G401 (cell line): Measurements from ENCODE around the gene PACSIN2. TPM values are rescaled to one million over a fixed set of nuclear protein-coding genes. Genes with fewer than 3 reads are reported as not detected.
"Not testable (repeated sequence)": the region's sequence is repeated elsewhere in the genome, so short reads cannot be mapped to it uniquely, and the experiment has no call there.

Experiments used
- DNase-seq: peaks from one replicate; pipeline ENCODE4 v3.0.0-alpha.2; 2015; ENCODE audit warnings: low spot score
- in situ Hi-C: cut with HindIII; loops from 2 replicates; pipeline ENCODE4 v1.10.0; 2016; ENCODE audit warnings: low sequenced_read_pairs, mixed read lengths
- total RNA-seq: library from RNA; depleted of rRNA; stranded (reverse); fragments of >200 nt; shearing (Covaris generic); gene quantifications from 2 replicates; pipeline ENCODE4 v1.2.3, GENCODE V29; 2014; rRNA removed

PACSIN2 gene
- 58.8 and 72.5 TPM in 2 replicates for total RNA-seq

- in situ Hi-C loops, result no loop called here
- peak; percentile 99 for DNase-seq
Observed at GRCh38 chr22:43014869-43015676, at the start of gene PACSIN2. TSS of gene PACSIN2 (minus strand) at chr22:43015149. CDS start at chr22:42912080, 103,069 bp downstream.

GRCh38 chr22:43060183-43060582 lies 45.2 kb upstream of the PACSIN2 start:
- peak; percentile 14 for DNase-seq
- in situ Hi-C loops, result no loop called here

GRCh38 chr22:43057641-43058040 lies 42.7 kb upstream of the PACSIN2 start:
- no peak for DNase-seq
- in situ Hi-C loops, result no loop called here

- in situ Hi-C loops, result no loop called here
- DNase-seq, result no peak
Observed at GRCh38 chr22:43053176-43053575, 38.2 kb upstream of the PACSIN2 start.

- DNase-seq, result no peak
- in situ Hi-C loops, result no loop called here
Observed at GRCh38 chr22:43050995-43051394, 36.0 kb upstream of the PACSIN2 start.

GRCh38 chr22:43047605-43048004 lies 32.7 kb upstream of the PACSIN2 start:
- DNase-seq, result no peak
- in situ Hi-C loops, result no loop called here

GRCh38 chr22:43044290-43044712 lies 29.4 kb upstream of the PACSIN2 start:
- no peak for DNase-seq
- in situ Hi-C loops, result no loop called here

GRCh38 chr22:43042101-43042780 lies 27.3 kb upstream of the PACSIN2 start:
- DNase-seq, result peak; percentile 87
- in situ Hi-C loops, result no loop called here

- in situ Hi-C loops, result no loop called here
Observed at GRCh38 chr22:43039800-43040199, 24.9 kb upstream of the PACSIN2 start.

GRCh38 chr22:43038325-43038724 lies 23.4 kb upstream of the PACSIN2 start:
- no peak for DNase-seq
- in situ Hi-C loops, result no loop called here

More at GRCh38 chr22:43039800-43040199, 24.9 kb upstream of the PACSIN2 start:
- DNase-seq, result no peak

- in situ Hi-C loops, result no loop called here
- no peak for DNase-seq
Observed at GRCh38 chr22:43036282-43036829, 21.4 kb upstream of the PACSIN2 start.

GRCh38 chr22:43035250-43035649 lies 20.3 kb upstream of the PACSIN2 start:
- in situ Hi-C loops, result no loop called here
- DNase-seq, result no peak

GRCh38 chr22:43031617-43032016 lies 16.7 kb upstream of the PACSIN2 start:
- in situ Hi-C loops, result no loop called here
- DNase-seq, result no peak

- peak; percentile 51 for DNase-seq
- in situ Hi-C loops, result no loop called here
Observed at GRCh38 chr22:43018615-43019014, 3.7 kb upstream of the PACSIN2 start.

GRCh38 chr22:43017525-43018460 lies 2.8 kb upstream of the PACSIN2 start:
- no peak for DNase-seq
- in situ Hi-C loops, result no loop called here

GRCh38 chr22:43016150-43016549 lies 1.2 kb upstream of the PACSIN2 start:
- DNase-seq, in situ Hi-C loops: not testable (repeated sequence)

- in situ Hi-C loops, result no loop called here
- DNase-seq, result no peak
Observed at GRCh38 chr22:43015677-43016042, 711 bp upstream of the PACSIN2 start.

GRCh38 chr22:43014316-43014868 lies 557 bp downstream of the PACSIN2 start:
- in situ Hi-C loops, result no loop called here

More at GRCh38 chr22:43014316-43014868, 557 bp downstream of the PACSIN2 start:
- DNase-seq, result peak; percentile 32
